Sigmoid colon (tissue), 7 donors: ENCODE measurements around the gene PCDHGB6. TPM values are rescaled to one million over a fixed set of nuclear protein-coding genes. Genes with fewer than 3 reads are reported as not detected.

Experiments used
- DNase-seq: peaks from one replicate; pipeline ENCODE4 v3.0.0-alpha.2; 2019
- H3K27ac ChIP-seq, 4 donors: fragments of 200-600 bp; sonication (generic); one replicate each; pipeline ENCODE4 v1.5.1; 2016 to 2019; ENCODE audit warnings: mild to moderate bottlenecking in 1 of 4
- H3K27me3 ChIP-seq, 3 donors: fragments of 200-600 bp; sonication (generic); one replicate each; pipeline ENCODE4 v1.5.1; 2019; ENCODE audit warnings: mild to moderate bottlenecking in 1 of 3
- H3K36me3 ChIP-seq, 4 donors: fragments of 200-600 bp; sonication (generic); one replicate each; pipeline ENCODE4 v1.5.1; 2016 to 2019
- H3K4me1 ChIP-seq, 4 donors: fragments of 200-600 bp; sonication (generic); one replicate each; pipeline ENCODE4 v1.5.1; 2017 to 2019
- H3K4me3 ChIP-seq, 4 donors: fragments of 200-600 bp; sonication (generic); one replicate each; pipeline ENCODE4 v1.5.1; 2017 to 2019; ENCODE audit warnings: mild to moderate bottlenecking in 2 of 4, moderate library complexity in 1 of 4
- H3K9me3 ChIP-seq, 4 donors: fragments of 200-600 bp in 3 of 4; sonication (generic) in 3 of 4; one replicate each; pipeline versions ENCODE4 v1.5.1 to v1.6.1; 2013 to 2019
- CTCF ChIP-seq, 4 experiments: fragments of 450-650 bp in 3 of 4; fragments of 200-600 bp in 1 of 4; IDR thresholded peaks; one replicate each; pipeline ENCODE4 v1.5.1; 2016 to 2019; ENCODE audit warnings: antibody characterized with exemption in 4 of 4, mild to moderate bottlenecking in 3 of 4, moderate library complexity in 2 of 4
- EP300 ChIP-seq, 4 donors: sonication (generic); formaldehyde crosslinking; IDR thresholded peaks; one replicate each; pipeline ENCODE4 v1.6.1; 2017; ENCODE audit warnings: antibody characterized with exemption in 4 of 4
- POLR2A ChIP-seq, 2 donors: fragments of 450-650 bp; IDR thresholded peaks; one replicate each; pipeline ENCODE4 v1.6.1; 2016; ENCODE audit warnings: antibody characterized with exemption in 2 of 2, mild to moderate bottlenecking in 2 of 2, moderate library complexity in 2 of 2
- POLR2AphosphoS5 ChIP-seq, 4 donors: sonication (generic); formaldehyde crosslinking; IDR thresholded peaks; one replicate each; pipeline ENCODE4 v1.6.1; 2017; ENCODE audit warnings: antibody characterized with exemption in 4 of 4
- WGBS, 2 donors: extraction: QIAGEN DNeasy Blood & Tissue Kit; methylation state at CpG; one replicate each; pipeline ENCODE4 v1.1.7; 2013; 5-methylcytosine and 5-hydroxymethylcytosine counted together
- intact Hi-C: fragments of 100-400 bp; cut with DNase I; formaldehyde crosslinking; loops from one replicate; pipeline ENCODE4 v1.15.1; 2023
- polyA plus RNA-seq, 3 donors: library from polyadenylated mRNA; stranded (reverse); fragments of 200-250 nt; gene quantifications; one replicate each; pipeline ENCODE4 v1.2.3, GENCODE V29; 2013
- total RNA-seq, 4 donors: library from RNA; depleted of rRNA; stranded (reverse); fragments of >200 nt; gene quantifications; one replicate each; pipeline ENCODE4 v1.1.0, GENCODE V29; 2016
- donor health status: healthy with polysubstance abuse.
- donor health status: Bipolar disorder and iron deficiency.
- donor health status: healthy.

PCDHGB6 gene
- total and polyA plus RNA-seq, 7 donors = 1.2 to 15.0 (median 11.5) TPM; not detected in 2

- peak within 1 kb of the TSS in 3 of 4 donors; percentile 18 to 34 (median 26) for H3K4me3 ChIP-seq
- intact Hi-C loops = no loop called here
- peaks cover 0 to under 1% (median 0%) of the 10 kb centered on the region in 4 donors for H3K36me3 ChIP-seq
- TF ChIP-seq EP300 (IDR thresholded peaks at IDR 0.05) (no peak), CTCF (IDR thresholded peaks at IDR 0.05) (no peak), POLR2A (IDR thresholded peaks at IDR 0.05) (no peak), POLR2AphosphoS5 (IDR thresholded peaks at IDR 0.05) (no peak)
- H3K27me3 ChIP-seq = no peaks in the 10 kb centered on the region
- H3K27ac ChIP-seq = no peak within 1 kb of the TSS
- peaks cover 0 to 4% (median 2%) of the 10 kb centered on the region in 4 donors for H3K4me1 ChIP-seq
- H3K9me3 ChIP-seq = peaks cover 52 to 91% (median 75%) of the 10 kb centered on the region in 4 donors
- DNase-seq = no peak
- 10 to 44% methylated on average over 42 of the region's 42 CpGs for WGBS, 2 donors
These were observed 13.2 kb downstream of the PCDHGB6 start, which contains the start of gene PCDHGA11 for GRCh38 chr5:141420855-141421488. PCDHGA11 (plus strand) TSS chr5:141421051; CDS start chr5:141421228, 177 bp downstream.

GRCh38 chr5:141421489-141421855, 13.7 kb downstream of the PCDHGB6 start:
- Histone ChIP-seq H3K27ac (no peak overlapping the region), H3K27me3 (no peaks in the 10 kb centered on the region), H3K4me3 (peak overlapping the region in 3 of 4 donors; percentile 18 to 34 (median 26)), H3K9me3 (peaks cover 55 to 91% (median 75%) of the 10 kb centered on the region in 4 donors), H3K4me1 (peaks cover 0 to 4% (median 2%) of the 10 kb centered on the region in 4 donors), H3K36me3 (peaks cover 0 to 6% (median 0%) of the 10 kb centered on the region in 4 donors)
- TF ChIP-seq POLR2AphosphoS5 (IDR thresholded peaks at IDR 0.05) (no peak), POLR2A (IDR thresholded peaks at IDR 0.05) (no peak), EP300 (IDR thresholded peaks at IDR 0.05) (no peak), CTCF (IDR thresholded peaks at IDR 0.05) (no peak)
- intact Hi-C loops = no loop called here
- DNase-seq = no peak
- WGBS, 2 donors = 12 to 29% methylated on average over 13 of the region's 13 CpGs

GRCh38 chr5:141422742-141423291, 15.0 kb downstream of the PCDHGB6 start:
- peaks cover 65 to 98% (median 82%) of the 10 kb centered on the region in 4 donors for H3K9me3 ChIP-seq

GRCh38 chr5:141427783-141428426, 20.1 kb downstream of the PCDHGB6 start:
- Histone ChIP-seq H3K36me3 (peaks cover 0 to 8% (median 0%) of the 10 kb centered on the region in 4 donors), H3K9me3 (peaks cover 51 to 94% (median 74%) of the 10 kb centered on the region in 4 donors), H3K27me3 (no peaks in the 10 kb centered on the region), H3K4me1 (no peaks in the 10 kb centered on the region), H3K27ac (no peak overlapping the region), H3K4me3 (no peak overlapping the region)
- DNase-seq = no peak
- intact Hi-C loops = no loop called here
- TF ChIP-seq CTCF (IDR thresholded peaks at IDR 0.05) (no peak), POLR2AphosphoS5 (IDR thresholded peaks at IDR 0.05) (no peak), POLR2A (IDR thresholded peaks at IDR 0.05) (no peak), EP300 (IDR thresholded peaks at IDR 0.05) (no peak)
- WGBS, 2 donors = 50 to 76% methylated on average over 53 of the region's 53 CpGs

More at GRCh38 chr5:141422742-141423291, 15.0 kb downstream of the PCDHGB6 start:
- no peak overlapping the region for H3K4me3 ChIP-seq
- DNase-seq = no peak
- peaks cover 0 to 4% (median 2%) of the 10 kb centered on the region in 4 donors for H3K4me1 ChIP-seq
- 28 to 54% methylated on average over 42 of the region's 42 CpGs for WGBS, 2 donors
- TF ChIP-seq EP300 (IDR thresholded peaks at IDR 0.05) (no peak), POLR2A (IDR thresholded peaks at IDR 0.05) (no peak), POLR2AphosphoS5 (IDR thresholded peaks at IDR 0.05) (no peak), CTCF (IDR thresholded peaks at IDR 0.05) (no peak)
- intact Hi-C loops = no loop called here
- H3K27me3 ChIP-seq = no peaks in the 10 kb centered on the region
- peaks cover 0 to 8% (median 0%) of the 10 kb centered on the region in 4 donors for H3K36me3 ChIP-seq
- no peak overlapping the region for H3K27ac ChIP-seq
